ENCODE measurements around the gene MYLK3.

MYLK3 gene

DNA sequence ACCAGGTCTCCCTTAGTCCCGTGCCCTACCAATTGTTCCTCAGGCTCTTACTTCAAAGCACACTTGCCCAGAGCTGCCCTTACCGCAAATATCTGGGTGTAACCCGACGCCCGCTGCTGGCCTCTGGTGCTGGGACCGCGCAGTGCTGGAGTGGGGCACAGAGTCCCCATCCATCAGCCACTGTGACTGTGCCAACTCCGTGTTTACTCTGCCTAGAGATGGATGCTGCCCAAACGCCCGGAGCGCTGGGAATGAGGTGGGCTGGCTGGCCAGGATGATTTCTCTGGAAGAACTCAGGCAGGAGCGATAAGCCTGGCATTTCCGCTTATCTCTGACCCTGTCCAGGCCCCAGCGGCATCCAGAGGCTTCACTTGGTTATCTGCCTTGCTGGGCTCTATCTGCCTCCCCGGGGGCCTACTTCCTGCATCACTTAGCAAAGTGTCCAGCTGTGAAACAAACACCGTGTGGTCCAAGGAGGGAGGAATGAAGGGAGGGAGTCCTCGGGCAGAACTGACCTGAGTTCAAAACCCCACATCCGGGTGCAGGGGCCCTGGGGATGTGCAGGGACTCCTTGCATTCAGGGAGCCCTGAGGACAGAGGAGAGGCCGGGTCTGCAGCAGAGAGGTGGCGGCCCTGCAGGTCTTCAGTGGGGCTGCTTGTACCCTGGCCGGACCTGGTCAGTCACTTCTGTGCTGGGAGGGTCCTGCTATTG lies 9.4 kb upstream of the MYLK3 start:
- no peak for DNase-seq (ENCODE audit: low spot score)

GRCh38 chr16:46756772-46757171 lies 8.6 kb upstream of the MYLK3 start:
- DNase-seq (ENCODE audit: low spot score): no peak

DNA sequence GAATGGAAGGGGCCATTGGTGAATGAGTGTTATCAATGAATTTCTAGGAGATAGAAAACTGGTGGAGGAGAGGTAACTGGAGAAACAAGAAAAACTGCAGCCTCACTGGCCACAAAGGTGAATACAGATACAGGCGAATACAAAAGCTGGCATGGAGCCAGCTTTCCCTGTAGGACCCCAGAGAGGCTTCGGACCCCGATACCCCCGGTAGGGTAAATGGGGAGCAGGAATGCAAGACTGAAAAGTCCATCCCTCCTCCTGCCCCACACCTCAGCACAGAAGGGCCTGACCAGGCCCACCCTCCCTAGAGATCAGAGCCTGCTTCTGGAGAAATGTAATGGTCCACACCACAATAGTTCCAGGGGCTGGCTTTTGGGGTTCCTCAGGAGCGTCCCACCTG lies 4.9 kb upstream of the MYLK3 start:
- no peak for DNase-seq (ENCODE audit: low spot score)

GRCh38 chr16:46751381-46751780 lies 3.2 kb upstream of the MYLK3 start:
- no peak for DNase-seq (ENCODE audit: low spot score)

DNA sequence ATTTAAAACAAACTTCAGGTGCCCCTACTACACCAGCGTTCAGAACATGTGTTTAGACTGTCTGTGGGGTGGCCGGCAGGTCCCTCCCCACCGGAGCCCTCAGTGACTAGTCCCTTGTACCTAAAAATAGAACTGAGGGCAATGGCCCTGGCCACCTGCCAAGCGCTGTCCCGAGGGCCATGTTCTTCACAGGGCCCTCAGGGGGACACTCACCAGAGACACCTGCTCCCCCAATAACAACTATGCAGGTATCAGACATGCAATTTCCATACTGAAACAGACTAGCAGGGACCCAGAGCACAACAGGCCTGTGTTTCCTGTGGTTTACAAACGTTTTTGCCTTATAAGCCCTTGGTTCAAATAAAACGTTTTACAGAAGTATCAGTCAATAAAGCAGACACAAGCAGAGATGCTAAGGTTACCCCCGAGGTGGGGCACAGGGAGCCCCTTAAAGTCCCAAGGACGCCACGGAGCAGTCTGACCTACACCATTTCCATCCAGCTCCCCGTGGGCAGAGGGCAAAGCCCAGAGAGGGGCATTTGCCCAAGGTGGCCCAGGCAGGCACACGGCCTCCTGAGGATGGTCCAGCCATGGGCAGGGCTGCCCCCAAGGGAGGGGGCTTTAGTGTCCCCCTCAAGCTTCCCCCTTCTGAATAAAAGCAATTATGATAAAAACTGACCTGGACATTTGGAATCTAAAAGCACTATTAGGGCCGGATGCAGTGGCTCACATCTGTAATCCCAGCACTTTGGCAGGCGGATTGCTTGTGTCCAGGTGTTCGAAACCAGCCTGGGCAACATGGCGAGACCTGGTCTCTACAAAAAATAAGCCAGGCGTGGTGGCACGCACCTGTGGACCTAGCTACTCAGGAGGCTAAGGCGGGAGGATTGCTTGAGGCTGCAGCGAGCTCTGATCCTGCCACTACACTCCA lies 896 bp upstream of the MYLK3 start:
- no peak for DNase-seq (ENCODE audit: low spot score)

DNA sequence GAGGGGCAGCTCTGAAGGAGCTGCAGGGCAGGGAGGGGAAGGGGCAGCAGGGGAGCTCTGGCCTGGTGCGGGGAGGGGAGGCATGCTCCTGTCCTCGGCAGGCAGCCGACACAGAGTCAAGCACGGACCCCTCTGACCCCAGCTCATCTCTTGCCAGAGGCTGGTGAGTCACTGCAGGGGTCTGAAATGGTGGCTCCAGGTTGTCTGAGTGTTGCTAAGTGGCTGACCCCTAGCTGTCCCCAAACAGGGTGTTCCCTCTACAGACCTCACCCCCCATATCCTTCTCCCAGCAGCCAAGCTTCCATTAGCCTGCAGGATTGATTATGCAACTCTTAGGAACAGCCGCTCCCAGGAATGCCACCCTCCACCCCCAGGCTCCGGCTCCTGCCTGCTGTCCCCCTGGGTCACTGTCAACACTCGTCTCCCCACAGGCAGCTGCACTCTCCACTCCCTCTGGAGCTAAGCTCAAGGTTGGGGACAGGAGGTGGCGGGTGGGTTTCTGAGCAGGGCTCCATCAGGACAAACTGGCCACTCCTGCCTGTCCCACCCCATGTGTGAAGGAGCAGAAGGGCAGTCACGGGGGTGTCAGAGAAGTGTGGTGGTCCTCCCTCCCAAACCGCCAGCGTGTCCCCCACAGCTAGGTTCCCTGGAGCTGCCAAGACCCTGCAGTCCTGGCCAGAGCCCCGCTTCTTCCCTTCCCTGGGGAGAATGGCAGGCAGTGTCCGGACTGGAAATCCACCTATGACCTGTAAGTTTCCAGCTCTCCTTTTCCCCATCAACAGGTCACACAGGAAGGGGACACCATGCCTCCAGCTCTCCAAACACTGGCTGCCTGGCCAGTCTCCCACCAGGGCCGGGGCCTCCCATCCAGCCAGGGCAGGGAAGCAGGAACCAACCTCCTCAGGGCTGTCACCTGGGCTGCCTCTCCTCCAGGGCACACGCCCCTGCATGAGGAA lies 1.0 kb downstream of the MYLK3 start:
- DNase-seq (ENCODE audit: low spot score): no peak

- DNase-seq (ENCODE audit: low spot score): no peak
Measured at GRCh38 chr16:46745617-46746016, 2.5 kb downstream of the MYLK3 start.

DNA sequence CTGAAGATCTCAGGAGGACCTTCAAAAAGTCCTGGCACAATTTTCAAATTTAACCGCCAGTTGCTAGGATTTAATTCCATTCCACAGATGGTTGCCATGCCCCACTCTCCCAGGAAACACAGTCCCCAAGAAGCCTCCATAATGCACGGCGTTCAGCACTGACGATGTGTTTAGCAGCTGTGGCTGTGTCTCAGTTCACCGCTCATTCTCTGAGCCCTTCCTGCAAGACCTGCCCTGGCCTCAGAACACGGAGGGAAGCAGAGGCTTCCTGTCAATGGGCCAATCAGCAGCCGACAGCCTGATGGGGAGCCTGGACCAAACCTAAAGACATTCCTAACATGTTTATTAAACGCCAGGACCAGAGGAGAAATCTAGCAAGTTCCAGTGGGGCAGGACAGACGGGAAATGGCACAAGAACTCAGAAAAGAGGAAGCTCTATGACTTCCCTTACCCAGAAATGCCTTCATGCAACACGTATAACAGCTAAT lies 4.9 kb downstream of the MYLK3 start:
- no peak for DNase-seq (ENCODE audit: low spot score)

DNA sequence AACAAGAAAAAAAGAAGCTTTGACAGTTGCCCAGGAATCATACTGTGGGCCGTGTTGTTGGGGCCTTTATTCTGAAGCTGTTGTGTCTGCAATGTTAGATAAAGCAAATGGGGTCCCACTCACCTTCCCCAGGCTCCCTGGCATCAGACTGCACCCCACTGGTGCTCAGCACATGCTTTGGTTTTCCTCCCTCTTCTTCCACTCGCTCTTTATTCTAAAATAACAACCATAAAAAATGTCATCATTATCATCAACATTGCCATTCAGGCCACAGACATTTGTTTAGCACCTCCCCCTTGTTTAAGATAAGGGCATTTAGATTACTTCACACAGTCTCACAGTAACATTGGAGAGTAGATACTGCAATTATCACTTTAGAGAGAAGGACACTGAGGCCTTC lies 8.2 kb downstream of the MYLK3 start:
- DNase-seq (ENCODE audit: low spot score): no peak

- DNase-seq (ENCODE audit: low spot score): no peak
Measured at GRCh38 chr16:46737621-46738214, 10.4 kb downstream of the MYLK3 start.

DNA sequence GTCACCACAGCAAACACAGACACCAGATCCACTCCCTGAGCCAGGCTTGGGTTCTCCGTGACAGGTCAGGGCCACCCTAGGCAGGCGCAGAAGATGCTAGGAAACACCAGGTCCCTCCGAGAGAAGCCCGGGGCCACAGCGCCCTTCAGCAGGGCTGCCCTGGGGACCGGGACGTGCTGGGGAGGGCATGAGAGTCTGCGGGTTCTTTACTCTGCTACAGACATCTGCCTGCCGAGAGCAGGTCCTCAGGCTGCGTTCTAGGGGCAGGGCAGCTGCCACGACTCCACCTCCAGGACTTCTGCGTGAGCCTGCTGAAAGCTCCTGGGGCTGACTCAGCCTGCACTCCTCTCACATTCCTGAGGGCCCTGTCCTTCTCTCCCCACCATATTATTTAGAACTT lies 11.4 kb downstream of the MYLK3 start:
- DNase-seq (ENCODE audit: low spot score): no peak

DNA sequence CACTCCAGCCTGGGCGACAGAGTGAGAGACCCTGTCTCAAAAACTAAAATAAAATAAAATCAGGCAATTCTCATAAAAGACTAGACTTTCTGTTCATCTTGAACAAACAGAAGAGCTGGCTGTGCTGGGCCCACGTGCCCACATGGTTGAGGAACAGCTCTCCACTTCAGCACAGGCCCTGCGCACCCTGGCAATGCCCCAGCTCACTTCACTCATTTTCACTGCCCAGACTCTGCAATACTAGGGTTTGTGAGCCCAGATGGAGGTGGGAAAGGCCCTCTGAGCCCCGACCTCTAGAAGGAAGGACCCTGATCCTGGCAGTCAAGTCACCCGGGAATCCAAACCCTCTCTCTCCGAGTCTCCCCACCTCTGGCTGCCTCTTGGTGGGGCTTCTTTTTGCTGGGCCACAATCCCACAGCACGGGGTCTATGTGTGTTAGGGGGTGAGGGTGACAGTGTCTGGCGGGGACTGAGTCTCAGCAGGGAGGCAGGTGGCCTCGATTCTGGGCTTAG lies 14.8 kb downstream of the MYLK3 start:
- no peak for DNase-seq (ENCODE audit: low spot score)

DNA sequence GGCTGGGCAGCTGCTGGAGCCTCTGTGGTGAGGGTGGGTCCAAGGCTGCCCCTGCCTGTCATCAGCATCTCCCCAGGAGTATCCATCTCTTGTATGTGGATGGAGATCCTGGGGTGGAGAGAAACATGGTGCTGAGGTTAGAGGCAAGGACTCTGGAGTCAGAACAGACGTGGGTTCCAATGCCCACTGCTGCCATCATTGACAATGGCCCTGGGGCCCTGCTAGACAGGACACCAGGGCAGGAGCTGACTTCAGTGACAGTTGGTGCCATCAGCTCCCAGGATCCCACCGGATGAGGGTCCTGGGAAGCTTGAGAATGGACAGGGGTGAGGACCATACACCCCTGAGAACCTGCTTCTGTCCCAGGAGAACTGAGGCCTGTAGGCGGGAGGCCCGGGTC lies 15.6 kb downstream of the MYLK3 start:
- no peak for DNase-seq (ENCODE audit: low spot score)

DNA sequence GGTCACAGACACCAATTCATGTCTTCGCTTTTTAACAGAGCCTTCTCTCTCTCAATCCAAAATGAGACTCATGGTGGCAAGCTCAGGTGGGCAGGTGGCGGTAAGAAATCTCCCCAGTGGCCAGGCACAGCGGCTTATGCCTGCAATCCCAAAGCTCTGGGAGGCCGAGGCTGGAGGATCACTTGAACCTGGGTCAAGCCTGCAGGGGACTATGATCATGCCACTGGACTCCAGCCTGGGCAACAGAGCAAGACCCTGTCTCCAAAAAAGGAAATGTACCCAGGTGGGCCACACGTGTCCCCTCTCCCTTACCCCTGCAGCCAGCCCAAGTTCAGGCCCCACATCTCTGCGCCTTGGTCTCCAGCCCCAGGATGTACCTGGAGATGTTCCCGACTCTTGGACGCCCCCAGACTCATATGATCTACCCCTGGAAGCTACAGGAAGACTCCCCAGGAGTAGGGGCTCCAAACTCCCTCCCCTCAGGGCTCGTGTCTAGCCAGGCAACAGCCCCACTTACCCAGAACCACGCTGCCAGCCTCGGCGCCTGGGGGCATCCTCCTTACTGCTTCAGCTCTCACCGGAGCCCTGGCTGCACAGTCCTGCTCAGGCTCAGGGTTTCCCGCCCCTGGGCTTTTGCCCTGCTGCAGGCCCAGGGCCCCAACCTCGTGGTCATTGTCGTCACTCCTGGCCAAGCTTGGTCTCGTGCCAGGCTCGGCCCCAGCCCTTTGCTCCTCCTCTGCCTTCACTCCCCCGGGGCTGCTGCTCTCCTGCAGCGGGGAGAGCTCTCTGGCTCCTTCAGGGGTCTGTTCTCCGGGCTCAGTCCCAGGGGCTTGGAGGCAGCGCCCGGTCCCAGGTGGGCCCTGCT lies 16.2 kb downstream of the MYLK3 start:
- DNase-seq (ENCODE audit: low spot score): no peak

DNA sequence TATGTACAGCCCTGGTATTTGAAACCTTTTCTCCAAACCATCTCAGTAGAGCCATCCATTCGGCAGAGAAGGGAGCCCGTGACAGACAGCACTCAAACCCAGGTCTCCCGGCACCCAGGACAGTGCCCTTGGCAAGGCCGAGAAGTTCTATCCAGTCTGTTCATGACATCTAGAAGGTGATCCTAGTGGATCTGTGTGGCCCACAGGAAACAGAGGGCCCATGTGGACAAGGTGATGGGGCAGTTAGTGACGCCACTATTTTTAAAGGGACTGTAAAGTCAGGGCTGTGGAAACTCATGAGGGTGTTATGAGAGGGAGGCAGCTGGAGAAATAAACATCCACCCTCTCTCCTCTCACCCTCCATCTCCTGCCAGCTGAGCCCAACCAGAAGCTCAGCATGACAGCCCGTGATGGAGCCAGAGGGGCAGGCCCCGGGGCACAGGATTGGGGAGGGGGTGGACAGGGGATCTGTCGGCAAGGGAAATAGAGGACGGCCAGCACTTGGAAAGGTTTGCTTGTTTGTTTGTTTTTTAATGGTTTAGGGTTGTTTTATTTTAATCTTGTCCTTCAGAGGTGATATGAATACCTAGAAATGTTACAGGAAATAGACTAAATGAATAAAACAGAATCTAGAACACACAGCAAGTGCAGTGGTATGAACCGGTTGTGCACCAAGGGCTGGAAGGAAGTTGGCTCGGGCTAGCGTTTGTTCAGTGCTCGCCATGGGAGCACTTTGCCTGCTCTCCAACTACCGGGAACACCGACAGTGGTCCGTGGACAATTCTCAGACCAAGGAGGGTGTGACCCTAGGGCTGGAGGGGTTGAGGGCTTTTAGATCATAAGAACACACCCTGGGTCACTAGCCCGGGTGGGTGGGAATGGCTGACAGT lies 17.1 kb downstream of the MYLK3 start:
- no peak for DNase-seq (ENCODE audit: low spot score)

DNA sequence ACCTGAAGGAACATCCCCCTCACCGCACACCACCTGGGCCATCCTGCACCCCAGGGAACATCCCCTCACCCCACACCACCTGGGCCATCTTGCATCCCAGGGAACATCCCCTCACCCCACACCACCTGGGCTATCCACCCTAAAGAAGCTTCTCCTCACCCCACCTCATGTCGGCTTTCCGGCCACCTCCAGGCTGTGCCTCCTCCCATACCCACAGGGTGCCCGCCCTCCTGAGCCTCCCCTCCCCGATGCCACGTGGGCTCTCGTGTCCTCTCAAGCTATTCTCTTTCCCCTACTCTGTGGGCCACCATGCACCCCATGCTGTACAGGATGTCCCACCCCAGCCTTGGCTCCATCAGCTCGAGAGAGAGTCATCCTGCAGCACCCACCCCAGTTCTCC lies 18.0 kb downstream of the MYLK3 start:
- no peak for DNase-seq (ENCODE audit: low spot score)

- no peak for DNase-seq (ENCODE audit: low spot score)
Measured at GRCh38 chr16:46729326-46729995, 18.7 kb downstream of the MYLK3 start.

DNA sequence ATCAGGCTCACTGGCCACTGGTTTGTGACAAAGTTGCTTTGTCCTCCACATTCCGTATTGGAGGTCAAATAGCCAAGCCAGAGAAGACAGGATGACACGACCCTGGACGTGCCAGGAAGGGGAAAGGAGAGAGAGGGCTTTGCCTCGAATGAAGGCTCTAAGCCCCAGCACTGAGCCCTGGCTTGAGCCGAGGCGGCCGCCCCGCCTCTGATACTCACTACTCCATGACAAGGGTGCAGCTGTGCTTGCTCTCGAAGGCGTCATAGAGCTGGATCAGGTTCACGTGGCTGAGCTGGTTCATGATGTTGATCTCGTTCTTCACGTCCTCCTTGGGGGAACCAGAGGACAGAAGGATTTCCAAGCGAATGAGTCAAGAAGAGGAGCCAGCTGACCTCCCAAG lies 19.3 kb downstream of the MYLK3 start:
- no peak for DNase-seq (ENCODE audit: low spot score)

DNA sequence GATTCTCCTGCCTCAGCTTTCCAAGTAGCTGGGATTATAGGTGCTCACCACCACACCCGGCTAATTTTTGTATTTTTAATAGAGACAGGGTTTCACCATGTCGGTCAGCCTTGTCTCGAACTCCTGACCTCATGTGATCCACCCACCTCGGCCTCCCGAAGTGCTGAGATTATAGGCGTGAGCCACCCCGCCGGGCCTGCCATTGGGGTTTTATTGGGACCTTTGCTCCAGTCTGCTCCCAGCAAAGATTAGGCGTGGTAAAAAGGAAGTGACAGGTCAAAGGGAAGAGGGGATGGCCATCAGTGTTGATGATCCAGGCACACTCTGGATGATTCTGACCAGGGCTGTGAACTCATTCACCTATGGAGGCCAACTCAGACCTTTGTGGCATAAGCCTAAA lies 20.5 kb downstream of the MYLK3 start:
- no peak for DNase-seq (ENCODE audit: low spot score)

All from LoVo (cell line).